GM15510 (cell line): ENCODE measurements around the gene PWWP2B.

Source experiments
- POLR2A ChIP-seq: IDR thresholded peaks from 3 replicates; pipeline ENCODE4 v1.6.1; 2011; ENCODE audit warnings: borderline replicate concordance; ENCODE audit not compliant: insufficient read length; ENCODE audit errors: extremely low read depth

Gene PWWP2B

DNA sequence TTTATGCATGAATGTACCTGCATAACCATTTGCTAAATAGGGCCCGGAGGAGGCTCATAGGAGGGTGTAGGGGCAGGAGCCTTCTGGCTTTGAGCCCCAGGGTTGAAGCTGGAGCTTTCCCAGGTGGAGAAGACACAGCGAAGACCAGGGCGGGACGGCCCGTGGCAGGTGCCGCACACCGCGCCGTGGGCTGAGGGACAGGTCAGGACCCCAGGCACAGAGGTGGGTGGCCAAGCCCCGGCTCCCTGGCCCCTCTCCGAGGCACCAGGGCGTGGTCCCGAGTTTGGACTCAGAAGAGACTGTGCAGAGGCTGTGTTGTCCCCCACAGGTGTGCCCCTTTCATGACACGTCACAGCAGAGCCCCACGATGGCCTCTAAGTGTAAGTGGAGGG is 56.5 kb downstream of the PWWP2B start:
- TF ChIP-seq POLR2A, result no peak

DNA sequence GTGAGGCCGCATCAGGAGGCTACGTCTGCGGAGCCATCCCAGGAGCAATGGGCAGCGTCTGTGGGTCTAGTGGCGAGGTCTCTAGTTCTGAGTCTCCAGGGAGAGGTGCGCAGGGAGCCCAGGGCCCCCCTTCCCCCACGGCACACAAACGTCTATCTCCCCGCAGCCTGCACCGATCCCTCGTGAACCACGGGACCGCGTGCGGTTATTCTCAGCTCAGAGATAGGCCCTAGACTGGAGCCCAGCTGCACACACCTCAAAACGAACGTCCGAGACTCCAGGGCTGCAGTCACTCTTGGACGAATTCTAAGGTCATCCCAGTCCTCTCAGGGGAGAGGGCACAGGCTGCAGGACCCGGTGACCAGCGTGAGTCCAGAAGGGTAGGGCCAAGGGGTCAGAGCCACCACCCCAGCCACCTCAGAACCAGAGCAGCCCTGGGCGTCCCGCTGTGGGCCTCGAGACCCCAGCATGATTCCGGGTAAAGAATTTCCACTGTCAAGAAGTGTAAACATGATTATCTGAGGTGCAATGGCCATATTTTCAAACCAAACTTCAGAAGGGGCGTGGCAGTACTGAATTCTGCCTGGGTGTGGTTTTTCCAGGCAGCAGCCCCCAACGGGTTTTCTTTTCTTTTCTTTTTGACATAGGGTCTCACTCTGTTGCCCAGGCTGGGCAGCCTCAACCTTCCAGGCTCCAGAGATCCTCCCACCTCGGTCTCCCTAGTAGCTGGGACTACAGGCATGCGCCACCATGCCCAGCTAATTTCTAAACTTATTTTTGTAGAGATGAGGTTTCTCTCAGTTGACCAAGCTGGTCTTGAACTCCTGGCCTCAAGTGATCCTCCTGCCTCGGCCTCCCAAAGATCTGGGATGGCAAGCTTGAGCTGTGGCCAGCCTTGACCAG is 57.5 kb downstream of the PWWP2B start:
- TF ChIP-seq POLR2A, result no peak

DNA sequence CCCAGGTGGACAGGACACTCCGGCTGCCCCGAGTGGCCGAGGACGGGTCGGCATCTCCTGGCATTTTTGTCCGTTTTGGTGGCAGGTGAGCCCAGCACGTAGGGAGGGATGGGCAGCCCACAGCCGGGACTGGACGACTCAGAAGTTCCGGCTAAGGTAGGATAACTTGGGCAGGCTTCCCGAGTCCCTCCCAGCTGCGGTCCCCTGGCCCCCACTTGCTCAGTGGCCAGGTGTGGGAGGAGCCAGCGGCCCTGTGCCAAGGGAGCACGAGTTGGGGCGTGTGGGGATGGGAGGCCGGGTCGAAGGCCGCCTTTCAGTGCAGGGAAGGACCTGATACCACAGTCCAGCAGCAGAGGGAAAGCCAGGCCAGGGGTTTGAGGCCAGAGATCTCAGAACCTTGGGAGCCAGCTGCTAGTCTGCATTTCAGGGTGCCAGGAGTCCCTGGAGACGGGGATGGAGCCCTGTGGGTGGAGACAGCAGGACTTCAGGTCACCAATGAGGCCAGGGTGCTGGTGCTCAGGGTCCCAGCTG is 58.5 kb downstream of the PWWP2B start:
- TF ChIP-seq POLR2A, result no peak

DNA sequence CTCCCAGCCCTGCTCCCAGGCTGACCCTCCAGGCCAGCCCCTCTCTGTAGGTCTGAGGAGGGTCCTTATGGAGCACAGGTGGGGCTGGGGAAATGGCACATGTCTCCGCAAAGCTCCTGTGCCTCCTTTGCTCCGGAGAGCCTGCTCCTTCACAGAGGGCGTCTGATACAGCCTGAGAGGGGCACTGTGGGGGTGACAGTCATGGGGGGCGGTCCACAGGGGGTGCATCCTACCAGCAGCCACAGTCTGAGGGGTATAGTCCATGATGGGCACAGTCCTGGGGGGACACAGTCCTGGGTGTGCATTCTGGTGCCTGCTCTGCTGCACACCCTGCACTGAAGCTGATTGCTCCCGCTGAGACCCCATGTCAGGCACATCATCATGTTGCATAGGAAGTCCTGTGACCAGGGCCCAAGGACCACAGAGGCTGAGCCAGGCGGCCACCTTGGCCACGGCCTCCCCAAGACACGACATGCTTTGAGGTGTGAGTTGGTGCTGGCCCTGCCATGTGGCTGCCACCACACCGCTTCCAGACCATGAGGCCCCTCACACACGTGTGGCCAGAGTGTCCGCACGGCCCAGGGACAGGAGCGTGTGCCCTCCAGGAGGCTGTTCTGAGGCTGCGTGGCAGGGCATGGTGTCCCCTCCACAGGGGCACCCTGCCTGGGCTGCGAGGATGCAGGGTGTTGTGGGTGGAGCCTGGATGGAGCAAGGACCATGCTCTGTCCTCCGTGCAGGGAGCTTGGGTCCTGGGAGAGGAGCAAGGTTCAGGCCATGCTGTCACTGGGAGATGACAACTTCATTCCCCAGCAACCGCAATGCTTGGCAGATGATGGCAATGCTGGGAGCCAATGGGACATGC is 59.2 kb downstream of the PWWP2B start:
- TF ChIP-seq POLR2A, result no peak

DNA sequence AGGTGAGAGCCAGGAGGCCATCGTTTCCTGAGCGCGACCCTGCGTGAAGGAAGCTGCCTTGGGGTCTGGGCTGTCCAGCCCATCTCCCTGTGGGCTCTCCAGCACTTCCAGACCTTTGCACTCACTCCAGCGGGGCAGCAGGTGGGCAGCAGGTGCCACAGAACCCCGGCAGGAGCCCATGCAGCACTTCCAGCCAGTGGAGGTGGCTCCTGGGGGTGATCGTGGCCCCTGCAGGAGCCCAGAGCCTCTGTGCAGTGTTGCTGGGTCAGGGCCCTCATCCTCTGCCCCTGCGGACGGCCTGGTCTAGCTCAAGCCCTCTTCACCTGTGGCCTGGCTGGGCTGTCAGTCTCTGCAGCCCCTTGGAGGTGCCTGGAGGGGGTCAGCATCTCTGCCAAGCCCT is 59.9 kb downstream of the PWWP2B start:
- no peak for TF ChIP-seq POLR2A

DNA sequence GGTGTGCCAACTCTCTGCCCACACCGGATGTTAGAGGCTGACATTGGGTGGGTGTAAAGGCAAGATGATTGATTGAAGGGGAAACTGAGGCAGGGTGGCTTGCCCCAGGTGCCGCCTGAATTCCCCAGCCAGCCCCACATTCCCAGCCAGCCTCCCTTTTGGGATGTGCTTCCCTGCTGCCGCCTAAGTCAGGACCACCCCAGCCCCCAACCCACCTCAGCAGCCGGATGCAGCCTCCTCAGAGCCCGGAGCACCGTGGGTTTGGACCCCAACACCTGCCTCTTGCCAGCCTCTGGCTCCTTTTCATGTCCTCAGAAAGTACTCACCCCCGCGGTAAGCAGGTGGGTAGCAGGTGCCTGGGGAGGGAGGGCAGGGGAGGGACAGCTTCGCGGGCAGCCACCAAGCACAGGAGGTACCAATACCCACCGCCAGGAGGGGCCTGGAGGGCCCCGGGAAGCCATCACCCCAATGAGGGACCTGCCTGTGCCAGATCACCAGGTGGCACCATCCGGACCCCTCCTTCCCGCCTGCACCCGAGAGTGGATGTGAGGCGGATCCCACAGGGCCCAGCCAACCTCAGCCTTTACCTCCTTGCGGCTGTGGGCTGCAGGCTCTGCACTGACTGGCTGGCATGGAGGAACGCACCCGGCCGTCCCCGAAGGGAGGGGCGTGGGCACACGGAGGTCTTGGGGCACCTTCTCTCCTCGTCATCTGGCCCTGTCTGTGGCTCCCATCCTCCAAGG is 60.5 kb downstream of the PWWP2B start:
- TF ChIP-seq POLR2A, result no peak

DNA sequence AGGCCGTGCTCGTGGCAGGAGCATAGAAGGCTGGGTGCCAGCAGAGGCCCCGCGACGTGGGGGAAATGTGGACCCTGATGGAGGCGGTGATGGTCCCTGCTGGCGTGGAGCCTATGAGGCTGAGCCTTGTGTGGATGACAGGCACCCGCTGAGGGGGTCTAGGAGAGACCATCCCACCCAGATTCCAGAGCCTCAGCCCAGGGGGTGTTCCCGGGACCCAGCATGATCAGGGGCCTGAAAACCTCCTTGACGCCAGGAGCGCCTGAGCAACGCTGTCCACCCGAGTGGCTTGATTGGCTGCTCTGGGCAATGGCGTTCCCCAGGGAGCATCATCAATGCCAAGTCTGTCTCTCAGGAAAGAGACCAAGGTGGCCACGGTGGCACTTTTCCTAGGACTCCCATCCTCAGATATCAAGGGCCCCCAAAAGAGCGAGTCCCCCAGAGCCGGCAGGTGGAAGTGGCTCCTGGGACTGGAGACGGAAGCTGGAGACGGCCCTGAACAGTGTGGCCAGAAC is 61.1 kb downstream of the PWWP2B start:
- no peak for TF ChIP-seq POLR2A

DNA sequence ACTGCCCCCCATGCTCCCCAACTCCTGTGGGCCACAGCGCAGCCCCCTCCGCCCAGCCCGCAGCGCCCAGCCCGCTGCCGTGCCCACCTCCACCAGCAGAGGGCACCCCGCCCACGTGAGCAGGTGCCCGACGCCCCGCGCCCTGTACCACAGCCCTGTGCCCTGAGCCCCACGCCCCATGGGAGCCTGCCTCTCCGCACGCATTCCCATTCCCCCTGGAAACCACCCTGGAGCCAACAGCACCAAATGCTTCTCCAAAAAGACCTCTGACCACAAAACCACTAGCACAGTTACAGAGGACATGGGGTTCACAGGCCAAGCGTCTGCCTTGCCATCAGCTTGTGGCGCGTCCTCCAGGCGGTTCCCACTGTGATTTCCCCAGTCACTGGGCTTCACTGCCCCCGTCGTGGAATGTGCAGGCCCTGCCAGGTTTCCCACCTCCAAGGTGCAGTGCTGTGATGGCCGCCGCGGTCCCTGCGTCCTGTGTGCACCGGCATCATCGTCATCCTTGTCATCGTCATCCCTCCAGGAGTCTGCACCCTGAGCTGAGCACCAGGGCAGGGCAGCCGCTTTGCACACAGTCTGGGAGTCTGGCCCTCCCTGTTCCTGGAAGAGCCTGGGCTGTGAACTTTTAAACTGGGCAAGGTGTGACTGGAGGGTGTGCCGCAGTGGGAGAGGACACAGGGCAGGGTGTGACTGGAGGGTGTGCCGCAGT is 61.7 kb downstream of the PWWP2B start:
- TF ChIP-seq POLR2A, result no peak

DNA sequence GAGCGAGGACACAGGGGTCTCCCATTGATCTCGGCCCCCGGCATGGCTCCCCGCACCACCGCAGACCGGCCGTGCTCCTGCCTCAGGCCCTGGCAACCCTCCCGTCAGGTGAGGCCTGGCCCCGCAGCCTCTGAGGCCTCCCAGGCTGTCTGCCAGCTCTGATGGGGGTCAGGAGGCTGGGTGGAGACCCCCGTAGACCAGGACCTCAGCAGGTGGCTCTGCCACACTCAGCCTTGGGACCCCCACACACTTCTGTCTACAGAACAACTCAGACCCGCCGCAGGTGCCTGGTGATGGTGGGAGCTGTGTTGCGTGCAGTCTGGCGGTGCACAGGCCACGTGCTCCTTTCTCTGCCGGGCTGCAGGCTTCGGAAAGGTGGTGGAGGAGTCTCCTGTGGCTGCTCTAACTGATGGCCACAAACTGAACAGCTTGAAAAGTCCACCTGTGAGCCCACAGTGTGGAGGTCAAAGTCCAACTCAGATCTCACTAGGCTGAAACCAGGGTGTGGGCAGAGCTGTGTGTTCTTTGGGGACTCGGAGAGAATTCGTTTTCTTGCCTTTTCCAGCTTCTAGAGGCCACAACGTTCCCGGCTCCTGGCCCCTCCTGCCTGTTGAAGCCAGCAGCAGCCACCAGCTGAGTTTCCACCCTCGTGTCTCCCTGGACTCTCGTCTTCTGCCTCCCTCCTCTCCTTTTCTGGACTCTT is 62.5 kb downstream of the PWWP2B start:
- no peak for TF ChIP-seq POLR2A

DNA sequence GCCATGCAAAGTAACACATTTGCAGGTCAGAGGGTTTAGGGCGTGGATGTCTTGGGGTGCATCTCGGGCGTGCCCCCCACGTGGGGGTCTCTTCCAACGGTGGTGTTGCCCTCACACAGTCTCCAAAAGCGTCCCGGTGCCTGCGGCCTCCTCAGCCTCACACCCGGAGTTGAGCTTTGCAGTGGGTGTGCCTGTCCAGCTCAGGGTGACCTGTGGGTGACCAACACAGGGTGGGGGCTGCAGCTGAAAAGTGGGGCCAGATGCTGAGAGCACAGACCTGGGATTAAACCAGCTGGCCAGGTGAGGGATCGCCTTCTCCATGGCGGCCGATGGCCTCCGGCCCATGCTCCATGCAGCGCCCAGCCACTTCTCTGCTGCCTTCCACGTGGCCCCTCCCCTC is 63.1 kb downstream of the PWWP2B start:
- TF ChIP-seq POLR2A, result no peak

DNA sequence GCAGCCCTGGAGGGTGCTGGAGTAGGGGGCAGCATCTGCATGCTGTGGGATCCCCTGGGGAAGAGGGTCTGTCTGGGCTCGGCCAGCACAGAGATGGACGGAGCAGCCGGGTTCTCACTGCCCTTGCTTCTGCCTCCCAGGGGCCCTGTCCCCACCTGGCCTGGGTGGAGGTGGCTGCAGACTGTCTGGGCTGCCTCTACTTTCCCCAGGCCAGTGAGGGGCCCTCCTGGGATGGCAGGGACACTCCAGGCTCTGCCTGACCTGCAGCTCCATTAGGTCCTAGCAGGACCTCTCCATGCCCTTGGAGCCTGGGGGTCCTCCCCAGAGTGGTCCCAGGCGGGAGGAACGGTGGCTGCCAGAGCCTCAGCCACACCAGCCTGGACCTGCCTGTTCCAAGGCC is 63.7 kb downstream of the PWWP2B start:
- TF ChIP-seq POLR2A, result no peak

DNA sequence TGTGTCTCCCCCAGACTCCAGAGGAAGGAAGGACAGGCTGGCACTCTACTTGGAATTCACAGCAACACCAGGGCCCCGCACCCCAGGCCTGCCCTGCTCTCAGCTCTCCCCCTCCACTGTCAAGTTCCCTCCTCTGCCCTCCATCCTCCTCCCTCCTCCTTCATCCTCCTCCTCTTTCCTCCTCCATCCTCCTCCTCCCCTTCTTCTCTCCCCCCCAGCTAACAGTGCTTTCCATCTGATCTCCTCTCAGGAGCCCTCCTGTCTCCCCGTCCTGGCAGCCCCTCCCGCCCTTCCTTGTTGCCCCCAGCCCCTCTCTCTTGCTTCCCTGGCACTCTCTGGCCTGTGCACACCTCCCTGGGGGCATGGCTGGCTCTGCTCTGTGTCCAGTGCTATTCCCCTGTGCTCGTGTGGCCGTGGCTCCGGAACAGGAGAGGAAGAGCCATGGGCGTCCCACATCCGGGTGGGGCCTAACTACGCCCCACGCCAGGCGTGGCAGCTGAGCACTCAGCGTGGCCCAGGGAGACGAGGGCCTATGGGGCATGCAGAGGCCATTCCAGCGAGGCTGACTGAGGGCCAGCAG is 64.2 kb downstream of the PWWP2B start:
- no peak for TF ChIP-seq POLR2A

DNA sequence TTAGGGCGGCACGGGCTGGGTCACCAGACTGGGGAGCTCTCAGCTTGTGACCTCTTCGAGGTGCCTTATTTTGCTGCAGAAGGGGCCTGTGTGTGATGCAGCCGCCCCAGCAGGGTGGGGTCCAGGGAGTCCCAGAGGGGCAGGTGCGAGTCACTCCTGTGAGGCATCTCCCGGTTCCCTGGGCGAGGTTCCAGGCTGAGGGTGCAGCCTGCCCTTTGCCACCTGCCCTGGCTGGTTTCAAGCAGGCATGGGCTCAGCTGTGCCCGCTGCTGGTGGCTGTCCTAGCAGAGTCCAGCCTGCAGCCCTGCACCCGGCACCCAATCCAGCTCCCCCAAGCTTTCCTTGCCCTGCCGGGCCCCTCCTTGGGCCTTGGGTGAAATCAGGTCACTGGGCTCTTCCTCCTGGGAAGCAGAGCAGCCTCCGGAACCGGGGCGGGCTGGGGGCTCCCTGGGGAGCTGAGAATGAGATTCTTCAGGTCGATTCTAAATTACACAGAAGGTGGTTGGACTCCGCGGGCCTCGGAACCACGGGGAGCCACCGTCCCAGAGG is 64.8 kb downstream of the PWWP2B start:
- TF ChIP-seq POLR2A, result no peak
